ENCODE results near the gene IGFALS.
A peak's percentile ranks its signal among the peaks of the same experiment; 100 is the strongest.

Gene IGFALS

DNA sequence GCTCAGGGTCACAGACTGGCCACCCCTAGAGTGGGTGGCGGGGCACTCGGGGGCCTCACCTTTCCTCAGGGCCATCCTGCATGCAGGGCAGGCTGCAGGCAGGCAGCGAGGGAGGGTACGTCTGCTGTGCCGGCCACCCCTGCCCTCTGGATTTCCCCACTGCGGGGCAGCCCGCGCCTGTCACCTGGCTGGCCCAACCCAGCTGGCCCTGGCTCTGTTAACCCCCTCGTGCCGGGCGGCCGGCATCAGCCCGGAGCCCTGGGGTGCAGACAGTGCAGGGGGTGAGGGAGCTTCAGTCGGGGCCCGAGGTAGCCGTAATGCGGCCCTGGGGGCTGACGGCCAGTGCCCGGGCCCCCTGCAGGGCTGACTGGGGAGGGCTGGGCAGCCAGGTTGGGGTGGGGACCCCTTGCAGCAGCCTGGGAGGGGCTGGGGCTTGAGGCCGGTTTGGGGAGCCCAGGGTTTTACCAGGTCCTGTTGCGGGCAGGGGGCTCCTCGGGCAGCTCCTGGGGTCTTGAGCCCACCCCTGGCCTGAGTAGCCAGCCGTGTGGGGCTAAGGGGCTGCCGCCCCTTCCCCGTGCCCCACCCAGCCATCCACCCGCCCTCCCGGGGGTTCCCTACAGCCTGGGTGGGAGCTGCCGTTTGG lies at the start of gene IGFALS:
TSS of gene IGFALS (minus strand) at position 128 of the 643 bp plus-strand sequence. CDS start at position 75, 53 bp downstream.
- no peak for DNase-seq

GRCh38 chr16:1839554-1839953 lies 46.0 kb upstream of the IGFALS start:
- DNase-seq, result no peak

- no peak for DNase-seq
These were observed 40.6 kb upstream of the IGFALS start for GRCh38 chr16:1834096-1834495.

DNA sequence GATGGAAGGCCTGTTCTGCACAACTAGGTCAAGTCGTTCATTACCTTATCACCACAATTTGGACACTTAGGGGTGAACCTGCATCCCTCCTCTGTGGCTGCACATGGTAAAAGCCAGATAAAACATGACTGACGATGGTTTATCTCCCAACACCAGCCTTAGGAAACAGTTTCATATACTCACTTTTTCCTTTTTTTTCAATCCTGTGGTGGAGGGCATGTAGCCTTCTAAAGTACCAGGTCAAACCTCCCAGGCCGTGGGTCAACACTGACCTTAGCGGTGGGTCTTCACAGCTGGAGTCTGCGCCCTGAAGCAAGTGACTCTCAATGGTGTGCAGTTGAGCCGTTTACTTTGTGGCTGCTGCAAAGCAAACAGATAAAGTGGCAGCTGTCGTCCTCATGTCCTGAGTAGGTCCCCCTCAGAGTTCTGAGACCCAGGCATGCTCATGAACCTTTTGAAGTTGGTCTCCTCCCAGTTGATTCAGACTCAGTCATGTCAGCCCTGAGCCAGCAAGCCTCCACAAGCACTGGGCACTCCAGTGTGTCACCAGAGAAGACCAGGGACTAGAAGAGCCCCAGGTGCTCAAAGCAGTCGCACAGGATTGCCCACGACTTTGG lies 39.4 kb upstream of the IGFALS start:
- DNase-seq, result no peak

DNA sequence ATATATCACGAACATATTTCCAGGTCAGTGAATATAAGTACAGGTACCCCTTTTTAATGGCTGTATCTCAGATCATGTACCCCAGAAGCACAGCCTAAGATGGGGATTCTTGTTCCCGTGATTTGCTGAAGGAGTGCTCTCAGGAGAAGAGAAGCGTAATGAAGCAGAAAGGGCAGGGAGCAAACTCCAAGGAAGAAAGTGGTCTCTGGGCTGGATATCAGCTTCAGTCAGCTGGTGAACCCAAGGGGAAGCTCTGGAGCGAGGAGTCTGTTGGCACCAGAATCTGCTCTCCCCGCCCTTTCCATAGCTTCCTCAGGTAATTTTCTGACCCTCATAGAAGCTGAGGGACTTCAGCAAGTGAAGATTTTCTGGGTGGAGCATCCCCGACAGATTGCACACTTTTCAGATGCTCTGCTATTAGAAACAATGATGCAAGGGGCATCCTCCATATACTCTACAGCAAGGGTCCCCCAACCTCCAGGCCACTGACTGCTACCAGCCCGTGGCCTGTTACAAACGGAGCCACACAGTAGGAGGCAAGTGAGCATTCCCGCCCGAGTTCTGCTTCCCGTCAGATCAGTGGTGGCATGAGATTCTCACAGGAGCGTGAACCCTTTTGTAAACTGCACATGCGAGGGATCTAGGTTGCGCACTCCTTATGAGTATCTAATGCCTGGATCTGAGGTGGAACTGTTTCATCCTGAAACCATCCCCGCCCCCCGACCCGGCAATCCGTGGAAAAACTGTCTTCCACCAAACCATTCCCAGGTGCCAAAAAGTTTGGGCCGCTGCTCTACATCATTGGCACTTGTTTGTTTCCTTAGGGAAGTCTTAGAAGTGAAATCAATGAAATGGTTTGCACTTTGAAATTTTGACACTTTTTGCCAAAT lies 37.9 kb upstream of the IGFALS start:
- DNase-seq, result no peak

- no peak for DNase-seq
These were observed 36.7 kb upstream of the IGFALS start for GRCh38 chr16:1830213-1830612.

DNA sequence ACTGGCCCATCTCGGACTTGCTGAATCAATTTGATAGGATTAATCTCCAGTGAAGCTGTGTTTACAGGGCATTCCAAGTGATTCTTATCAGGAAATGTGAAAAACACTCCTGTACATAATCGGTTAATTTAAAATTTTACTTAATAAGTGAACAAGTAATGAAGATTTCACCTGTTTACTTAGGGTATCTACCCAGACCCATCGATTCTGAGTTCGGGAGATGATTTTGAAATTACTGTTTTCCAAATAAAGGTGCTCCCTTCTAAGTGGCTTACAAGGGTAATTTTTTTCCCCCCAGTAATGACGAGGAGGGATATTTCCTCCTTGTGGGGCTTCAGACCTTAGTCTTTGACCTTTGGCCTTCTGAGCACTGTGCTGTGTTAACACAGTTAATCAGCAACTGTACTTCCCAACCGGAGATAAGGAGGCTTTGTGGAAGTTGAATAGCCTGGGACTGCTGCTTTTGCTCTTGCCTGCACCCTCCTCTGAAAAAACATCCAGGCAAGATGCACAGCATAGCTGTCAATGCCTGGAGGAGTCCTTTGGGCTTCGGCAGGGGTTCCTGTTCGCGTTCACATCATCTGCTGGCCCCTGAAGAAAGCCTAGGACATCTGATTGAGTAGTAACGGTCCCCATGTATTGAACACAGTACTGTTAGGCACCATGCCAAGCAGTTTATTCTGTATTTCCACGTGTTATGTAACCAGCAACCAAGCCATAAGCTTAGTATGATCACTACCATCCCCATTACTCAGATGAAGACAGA lies 35.3 kb upstream of the IGFALS start:
- DNase-seq, result no peak

DNA sequence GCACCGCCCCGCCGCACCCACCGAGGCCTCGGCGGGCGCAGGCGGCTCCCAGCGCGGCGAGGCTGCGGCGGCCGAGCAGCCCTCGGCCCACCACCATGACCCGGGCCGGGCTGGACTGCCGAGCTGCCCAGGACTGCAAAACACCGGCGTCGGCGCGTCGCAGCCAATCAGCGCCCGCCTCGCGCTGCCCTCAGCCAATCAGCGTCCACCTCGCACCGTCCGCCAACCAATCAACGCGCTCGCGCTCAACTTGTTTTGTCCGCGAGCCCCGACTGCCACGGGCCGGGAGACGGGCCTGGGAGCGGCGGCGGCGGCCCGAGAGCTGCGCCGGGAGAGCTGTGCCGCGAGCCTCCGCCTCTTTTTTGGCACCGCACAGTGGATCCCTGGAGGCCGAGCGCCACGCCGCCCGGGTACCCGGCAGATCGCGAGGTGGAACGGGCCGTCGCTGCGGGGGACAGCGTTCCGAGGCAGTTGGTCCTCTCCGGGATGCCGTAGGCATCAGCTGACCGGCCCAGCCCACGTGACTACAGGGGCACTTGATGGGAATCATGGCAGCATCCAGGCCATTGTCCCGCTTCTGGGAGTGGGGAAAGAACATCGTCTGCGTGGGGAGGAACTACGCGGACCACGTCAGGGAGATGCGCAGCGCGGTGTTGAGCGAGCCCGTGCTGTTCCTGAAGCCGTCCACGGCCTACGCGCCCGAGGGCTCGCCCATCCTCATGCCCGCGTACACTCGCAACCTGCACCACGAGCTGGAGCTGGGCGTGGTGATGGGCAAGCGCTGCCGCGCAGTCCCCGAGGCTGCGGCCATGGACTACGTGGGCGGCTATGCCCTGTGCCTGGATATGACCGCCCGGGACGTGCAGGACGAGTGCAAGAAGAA lies 33.4 kb upstream of the IGFALS start, which contains the start of the genes FAHD1 and HAGH:
TSS of gene FAHD1 (plus strand) at position 516 of the 883 bp plus-strand sequence. CDS start at position 549, 33 bp downstream.
TSS of gene HAGH (minus strand) at position 135 of the 883 bp plus-strand sequence. CDS start at position 97, 38 bp downstream.
- peak; percentile 86 to 89 for DNase-seq

DNA sequence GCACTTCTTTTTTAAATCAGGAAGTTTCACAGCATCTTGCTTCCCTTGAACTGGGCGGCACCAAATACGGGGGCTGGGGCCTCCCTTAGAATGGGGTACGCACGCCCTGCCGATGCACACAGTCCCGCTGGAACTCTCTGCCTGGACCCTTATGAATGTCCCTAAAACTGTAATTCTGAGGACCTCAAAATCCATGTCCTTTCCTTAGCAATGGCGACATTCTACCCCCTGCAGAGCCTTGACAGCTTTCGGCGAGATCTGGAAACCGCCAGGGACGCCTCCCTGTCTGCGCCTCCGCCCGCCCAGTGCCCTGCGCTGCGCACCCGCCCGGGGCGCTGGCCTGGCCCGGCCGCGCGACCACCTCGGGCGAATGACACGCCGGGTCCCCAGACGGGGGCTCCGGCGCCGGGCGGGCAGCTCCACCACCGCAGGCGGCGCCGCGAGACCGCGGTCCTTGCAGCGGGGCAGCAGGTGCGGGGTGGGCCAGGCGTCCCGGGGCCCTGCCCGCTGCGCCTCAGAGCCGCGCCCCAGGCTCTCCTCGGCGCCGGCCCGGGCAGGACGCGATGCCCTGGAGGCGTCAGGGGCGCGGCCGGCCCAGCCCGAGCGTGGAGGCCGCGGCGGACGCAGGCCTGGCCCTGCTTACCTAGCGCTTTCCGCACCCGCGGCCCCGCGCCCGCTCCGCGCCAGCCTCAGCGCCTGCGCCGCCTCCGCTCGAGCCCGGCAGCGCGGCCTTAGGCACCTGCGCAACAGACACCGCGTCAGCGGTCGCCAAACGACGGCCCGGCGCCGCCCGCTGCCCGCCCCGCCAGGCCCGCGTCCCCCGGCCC lies 32.6 kb upstream of the IGFALS start:
- DNase-seq, result peak; percentile 58 to 66

- DNase-seq, result no peak
These were observed 31.9 kb upstream of the IGFALS start for GRCh38 chr16:1825381-1825863.

GRCh38 chr16:1823821-1824220 lies 30.3 kb upstream of the IGFALS start:
- DNase-seq, result no peak

GRCh38 chr16:1822801-1823200 lies 29.3 kb upstream of the IGFALS start:
- DNase-seq, result no peak

GRCh38 chr16:1821861-1822611 lies 28.5 kb upstream of the IGFALS start:
- no peak for DNase-seq

GRCh38 chr16:1820946-1821290 lies 27.4 kb upstream of the IGFALS start:
- DNase-seq, result no peak

- DNase-seq, result no peak
These were observed 26.8 kb upstream of the IGFALS start for GRCh38 chr16:1820096-1820945.

DNA sequence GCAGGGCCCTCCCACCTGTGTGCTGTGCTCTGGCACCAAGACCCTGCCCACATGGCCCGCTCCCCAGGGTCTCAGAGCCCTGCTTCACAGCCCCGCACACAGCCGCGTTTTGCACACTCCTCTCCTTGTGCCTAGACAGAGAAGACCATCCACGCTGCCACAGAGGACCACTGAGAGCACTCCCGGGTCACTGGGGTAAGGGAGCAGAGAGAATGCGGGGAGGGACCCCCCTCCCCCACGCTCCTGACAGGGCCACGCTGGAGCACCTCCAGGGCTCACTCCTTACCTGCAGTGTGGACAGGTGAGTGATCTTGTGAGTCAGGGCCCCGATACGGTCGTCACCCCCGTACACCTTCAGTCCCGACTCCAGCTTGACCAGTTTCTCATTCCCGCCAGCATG lies 26.1 kb upstream of the IGFALS start:
- DNase-seq, result no peak

GRCh38 chr16:1818873-1819525 lies 25.5 kb upstream of the IGFALS start:
- DNase-seq, result no peak

- no peak for DNase-seq
These were observed 24.8 kb upstream of the IGFALS start for GRCh38 chr16:1818204-1818872.

Measured in activated CD4-positive, alpha-beta T cell treated with anti-CD3 and anti-CD28 coated beads for 4 hours (primary cell).